OCI-LY3 (cell line): ENCODE results near the gene CCR3.

Experiments used
- EZH2phosphoT487 ChIP-seq: fragments of 200-600 bp; shearing (Covaris generic); IDR thresholded peaks from 2 replicates; pipeline ENCODE4 v1.6.1; 2018; ENCODE audit warnings: antibody characterized with exemption, mixed run types, low read depth
- TF ChIP-seq, protein P1 (sequence below): fragments of 200-600, 300-600 bp; sonication (generic); IDR thresholded peaks from 2 replicates; pipeline ENCODE4 v1.5.1; 2014; ENCODE audit warnings: antibody characterized with exemption, low read length, low read depth

- TF ChIP-seq, protein P1, sequence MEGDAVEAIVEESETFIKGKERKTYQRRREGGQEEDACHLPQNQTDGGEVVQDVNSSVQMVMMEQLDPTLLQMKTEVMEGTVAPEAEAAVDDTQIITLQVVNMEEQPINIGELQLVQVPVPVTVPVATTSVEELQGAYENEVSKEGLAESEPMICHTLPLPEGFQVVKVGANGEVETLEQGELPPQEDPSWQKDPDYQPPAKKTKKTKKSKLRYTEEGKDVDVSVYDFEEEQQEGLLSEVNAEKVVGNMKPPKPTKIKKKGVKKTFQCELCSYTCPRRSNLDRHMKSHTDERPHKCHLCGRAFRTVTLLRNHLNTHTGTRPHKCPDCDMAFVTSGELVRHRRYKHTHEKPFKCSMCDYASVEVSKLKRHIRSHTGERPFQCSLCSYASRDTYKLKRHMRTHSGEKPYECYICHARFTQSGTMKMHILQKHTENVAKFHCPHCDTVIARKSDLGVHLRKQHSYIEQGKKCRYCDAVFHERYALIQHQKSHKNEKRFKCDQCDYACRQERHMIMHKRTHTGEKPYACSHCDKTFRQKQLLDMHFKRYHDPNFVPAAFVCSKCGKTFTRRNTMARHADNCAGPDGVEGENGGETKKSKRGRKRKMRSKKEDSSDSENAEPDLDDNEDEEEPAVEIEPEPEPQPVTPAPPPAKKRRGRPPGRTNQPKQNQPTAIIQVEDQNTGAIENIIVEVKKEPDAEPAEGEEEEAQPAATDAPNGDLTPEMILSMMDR, result no peak
- no peak for TF ChIP-seq EZH2phosphoT487
These were observed 42.9 kb downstream of the CCR3 start for GRCh38 chr3:46284981-46285683.
